Liver (tissue), 3 donors: Measurements from ENCODE around the gene MTHFSD.

ENCODE experiments used
- EGR1 ChIP-seq, 2 donors: IDR thresholded peaks; 2 replicates each; pipeline ENCODE4 v1.6.1; 2016 to 2018; ENCODE audit warnings: antibody characterized with exemption in 2 of 2, low read depth in 2 of 2
- FOXA1 ChIP-seq: IDR thresholded peaks from 2 replicates; pipeline ENCODE4 v1.6.1; 2016; ENCODE audit warnings: antibody characterized with exemption
- GABPA ChIP-seq, 2 donors: IDR thresholded peaks in 1 of 2; conservative IDR thresholded peaks in 1 of 2; 2 replicates each; pipeline ENCODE4 v1.6.1; 2016; ENCODE audit warnings: antibody characterized with exemption in 2 of 2, mild to moderate bottlenecking in 1 of 2, moderate library complexity in 1 of 2
- YY1 ChIP-seq: IDR thresholded peaks from 2 replicates; pipeline ENCODE4 v1.6.1; 2016; ENCODE audit warnings: antibody characterized with exemption, mild to moderate bottlenecking
- TF ChIP-seq, protein P1 (sequence below): fragments of 150-350 bp; IDR thresholded peaks from 2 replicates; pipeline ENCODE4 v1.5.1; 2017; ENCODE audit warnings: improper control_type of control experiment, low read depth, low read length; ENCODE audit not compliant: missing input control
- TF ChIP-seq, protein P2 (sequence below): IDR thresholded peaks from 2 replicates; pipeline ENCODE4 v1.6.1; 2016; ENCODE audit warnings: antibody characterized with exemption
- donor health status: healthy.
- donor health status: healthy.

DNA sequence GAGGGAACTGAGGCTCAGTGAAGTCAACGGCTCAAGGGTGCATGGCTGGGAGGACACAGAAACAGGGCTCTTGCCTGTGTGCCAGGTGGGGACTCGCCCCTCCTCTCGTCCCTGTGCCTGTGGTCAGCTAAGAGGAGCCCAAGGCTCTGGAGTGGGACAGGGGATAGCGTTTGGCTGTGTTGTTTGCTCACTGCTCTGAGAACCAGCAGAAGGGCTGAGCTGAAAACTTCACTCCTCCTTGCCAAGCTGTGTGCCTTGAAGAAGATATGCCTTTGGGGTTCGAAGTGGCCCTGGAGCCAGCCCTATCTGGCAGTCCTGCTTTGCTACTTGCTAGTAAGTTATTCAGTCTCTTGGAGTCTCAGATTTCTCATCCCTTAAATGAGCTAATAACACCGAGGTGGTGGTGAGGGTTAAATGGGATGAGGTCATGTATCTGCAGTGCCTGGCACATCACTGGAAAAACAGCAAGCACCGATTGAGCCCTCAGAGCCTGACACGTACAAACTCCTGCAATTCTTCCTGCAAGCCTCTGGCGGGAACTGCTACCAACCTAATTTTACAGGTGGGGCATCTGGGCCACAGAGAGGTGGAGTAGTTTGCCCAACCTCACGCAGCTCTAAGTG lies 41.1 kb upstream of the MTHFSD start:
- TF ChIP-seq, protein P1, sequence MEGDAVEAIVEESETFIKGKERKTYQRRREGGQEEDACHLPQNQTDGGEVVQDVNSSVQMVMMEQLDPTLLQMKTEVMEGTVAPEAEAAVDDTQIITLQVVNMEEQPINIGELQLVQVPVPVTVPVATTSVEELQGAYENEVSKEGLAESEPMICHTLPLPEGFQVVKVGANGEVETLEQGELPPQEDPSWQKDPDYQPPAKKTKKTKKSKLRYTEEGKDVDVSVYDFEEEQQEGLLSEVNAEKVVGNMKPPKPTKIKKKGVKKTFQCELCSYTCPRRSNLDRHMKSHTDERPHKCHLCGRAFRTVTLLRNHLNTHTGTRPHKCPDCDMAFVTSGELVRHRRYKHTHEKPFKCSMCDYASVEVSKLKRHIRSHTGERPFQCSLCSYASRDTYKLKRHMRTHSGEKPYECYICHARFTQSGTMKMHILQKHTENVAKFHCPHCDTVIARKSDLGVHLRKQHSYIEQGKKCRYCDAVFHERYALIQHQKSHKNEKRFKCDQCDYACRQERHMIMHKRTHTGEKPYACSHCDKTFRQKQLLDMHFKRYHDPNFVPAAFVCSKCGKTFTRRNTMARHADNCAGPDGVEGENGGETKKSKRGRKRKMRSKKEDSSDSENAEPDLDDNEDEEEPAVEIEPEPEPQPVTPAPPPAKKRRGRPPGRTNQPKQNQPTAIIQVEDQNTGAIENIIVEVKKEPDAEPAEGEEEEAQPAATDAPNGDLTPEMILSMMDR, result no peak
- no peak for TF ChIP-seq YY1
- TF ChIP-seq, protein P2, sequence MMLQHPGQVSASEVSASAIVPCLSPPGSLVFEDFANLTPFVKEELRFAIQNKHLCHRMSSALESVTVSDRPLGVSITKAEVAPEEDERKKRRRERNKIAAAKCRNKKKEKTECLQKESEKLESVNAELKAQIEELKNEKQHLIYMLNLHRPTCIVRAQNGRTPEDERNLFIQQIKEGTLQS, result no peak
- TF ChIP-seq GABPA (IDR thresholded peaks at IDR 0.05 in 1 of 2, conservative IDR thresholded peaks at IDR 0.05 in 1 of 2), result no peak
- no peak for TF ChIP-seq EGR1 (IDR thresholded peaks at IDR 0.05; ENCODE audit: low read depth in 2 of 2)
- TF ChIP-seq FOXA1, result no peak
